Left colon (tissue), 2 donors: ENCODE measurements around the gene EDN1. TPM values are rescaled to one million over a fixed set of nuclear protein-coding genes. Genes with fewer than 3 reads are reported as not detected.

ENCODE experiments used
- ATAC-seq: fragments of 200-7000 bp; cut with Tn5 transposase; one replicate; pipeline ENCODE4 v1.9.1; 2020; ENCODE audit warnings: mild to moderate bottlenecking, moderate library complexity
- DNase-seq, 2 donors: peaks; one replicate each; pipeline ENCODE4 v3.0.0-alpha.2; 2020
- intact Hi-C, 2 donors: fragments of 100-400 bp; cut with DNase I in 1 of 2; cut with micrococcal nuclease in 1 of 2; formaldehyde crosslinking; loops; one replicate each; pipeline versions ENCODE4 v1.11.2 to v1.14.0; 2022; cut with DNase I, micrococcal nuclease
- total RNA-seq, 2 donors: library from RNA; stranded (reverse); fragmentation: NEBNext Ultra II Directional; extraction: Animal tissue kit (Norgen Biotek cat#: 25700); gene quantifications; one replicate each; pipeline ENCODE4 v1.2.1, GENCODE V29; 2021
- donor health status: DM: no; HTN: no; CAD: no.
- donor health status: DM: yes; HTN: yes; CAD: no.

Gene EDN1
- total RNA-seq, 2 donors from 2014 or later = 16.8 to 24.8 TPM

DNA sequence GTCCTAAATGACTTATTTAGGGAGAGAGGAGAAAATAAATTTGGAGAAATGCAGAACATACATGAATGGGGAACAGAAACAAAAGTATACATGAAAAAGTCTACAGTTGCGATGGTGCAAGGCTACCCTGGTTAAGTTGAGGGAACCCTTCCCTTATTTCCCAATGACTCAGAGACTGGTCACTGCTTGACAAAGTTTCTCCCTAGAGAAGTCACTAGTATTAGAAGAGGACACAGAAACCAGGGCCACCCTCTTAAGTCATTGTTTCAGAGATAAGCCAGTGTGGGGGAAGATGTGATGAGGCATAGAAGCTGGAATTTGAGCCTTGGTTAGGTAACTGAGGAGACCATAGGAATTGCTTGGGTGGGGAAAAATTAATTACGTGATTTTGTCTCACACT lies 24.4 kb upstream of the EDN1 start:
- intact Hi-C loops = no loop called here
- ATAC-seq = no peak
- DNase-seq = no peak

DNA sequence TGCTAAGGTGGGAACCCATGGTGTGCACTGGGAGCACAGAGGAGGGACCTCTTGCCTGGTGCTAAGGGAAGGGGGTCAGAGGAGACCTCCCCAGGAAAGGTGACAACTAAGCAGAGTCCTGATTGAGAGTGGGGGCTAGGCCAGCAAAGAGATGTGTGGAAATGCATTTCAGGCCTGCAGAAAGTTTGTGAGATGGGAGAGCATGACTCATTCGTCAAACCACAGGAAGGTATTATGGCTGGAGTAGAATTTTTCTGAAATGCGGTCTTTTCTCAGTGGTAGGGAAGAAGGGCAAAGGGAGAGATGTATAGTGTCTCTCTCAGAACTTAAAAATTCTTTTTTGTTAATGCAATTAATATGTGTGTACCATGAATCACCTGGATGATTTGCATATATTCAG lies 23.6 kb upstream of the EDN1 start:
- intact Hi-C loops = no loop called here
- ATAC-seq (no peak), DNase-seq (no peak)

DNA sequence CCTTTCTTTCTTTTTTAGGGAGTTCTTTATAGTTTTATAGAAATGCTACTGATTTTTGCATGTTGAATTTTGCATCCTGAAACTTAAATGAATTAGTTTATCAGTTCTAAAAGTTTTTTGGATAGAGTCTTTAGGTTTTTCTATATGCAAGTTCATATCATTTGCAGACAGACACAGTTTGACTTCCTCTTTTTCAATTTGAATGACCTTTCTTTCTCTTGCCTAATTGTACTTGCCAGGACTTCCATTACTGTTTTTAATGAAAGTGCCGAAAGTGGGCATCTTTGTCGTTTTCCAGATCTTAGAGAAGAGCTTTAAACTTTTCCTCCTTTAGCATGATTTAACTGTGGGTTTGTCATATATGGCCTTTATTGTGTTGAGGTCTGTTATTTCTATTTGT lies 21.1 kb upstream of the EDN1 start:
- DNase-seq (no peak), ATAC-seq (no peak)
- intact Hi-C loops = no loop called here

DNA sequence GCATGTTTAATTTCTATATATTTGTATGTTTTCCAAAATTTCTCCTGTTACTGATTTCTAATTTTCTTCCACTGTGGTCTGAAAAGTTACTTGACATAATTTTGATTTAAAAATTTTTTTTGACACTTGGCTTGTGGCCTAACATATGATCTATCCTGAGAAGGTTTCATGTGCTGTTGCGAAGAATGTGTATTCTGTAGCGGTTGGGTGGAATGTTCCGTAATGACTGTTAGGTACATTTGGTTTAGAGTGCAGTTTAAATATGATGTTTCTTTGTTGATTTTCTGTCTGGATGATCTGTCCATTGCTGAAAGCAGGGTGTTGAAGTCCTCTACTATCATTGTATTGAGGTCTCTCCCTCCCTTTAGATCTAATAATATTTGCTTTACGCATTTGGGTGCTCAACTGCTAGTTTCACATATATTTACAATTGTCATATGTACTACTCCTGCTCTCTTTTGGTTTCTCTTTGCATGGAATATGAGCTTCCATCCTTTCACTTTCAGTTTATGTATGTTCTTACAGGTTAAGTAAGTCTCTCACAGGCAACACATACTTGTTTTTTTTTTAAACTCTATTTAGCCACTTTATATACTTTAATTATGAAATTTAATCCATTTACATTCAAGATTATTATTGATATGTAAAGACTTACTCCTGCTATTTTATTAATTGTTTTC lies 19.5 kb upstream of the EDN1 start:
- ATAC-seq (peak; percentile 73), DNase-seq (no peak)
- intact Hi-C loops = no loop called here

DNA sequence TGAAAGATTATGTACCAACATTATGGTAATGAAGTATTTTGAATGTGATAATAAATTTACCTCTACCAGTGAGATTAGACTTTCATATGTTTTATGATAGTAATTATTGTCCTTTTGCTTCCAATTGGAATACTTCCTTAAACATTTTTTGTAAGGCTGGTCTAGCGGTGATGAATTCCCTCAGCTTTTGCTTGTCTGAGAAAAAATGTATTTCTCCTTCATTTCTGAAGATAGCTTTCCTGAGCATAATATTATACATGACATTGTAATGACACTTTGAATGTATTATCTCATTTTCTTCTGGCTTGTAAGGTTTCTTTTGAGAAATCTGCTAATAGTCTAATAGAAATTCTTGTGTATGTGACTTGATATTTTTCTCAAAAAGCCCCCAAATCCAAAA lies 18.6 kb upstream of the EDN1 start:
- no peak for ATAC-seq
- intact Hi-C loops = no loop called here
- DNase-seq = no peak

DNA sequence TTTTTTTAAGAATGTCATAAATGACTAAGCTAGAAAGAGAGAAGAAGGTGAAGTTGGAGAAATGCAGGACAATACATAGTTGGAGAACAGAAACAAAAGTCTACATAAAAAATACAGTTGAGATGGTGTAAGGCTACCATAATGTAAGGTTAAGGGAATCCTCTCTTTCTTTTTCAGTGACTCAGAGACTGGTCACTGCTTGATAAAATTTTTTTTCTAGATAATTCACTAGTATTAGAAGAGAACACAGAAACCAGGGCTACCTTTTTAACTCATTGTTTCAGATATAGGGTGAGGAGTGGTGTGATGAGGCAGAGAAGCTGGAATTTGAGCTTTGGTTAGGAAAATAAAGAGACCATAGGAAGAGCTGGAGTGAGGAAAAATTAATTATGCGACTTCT lies 18.2 kb upstream of the EDN1 start:
- DNase-seq = no peak
- intact Hi-C loops = no loop called here
- no peak for ATAC-seq

DNA sequence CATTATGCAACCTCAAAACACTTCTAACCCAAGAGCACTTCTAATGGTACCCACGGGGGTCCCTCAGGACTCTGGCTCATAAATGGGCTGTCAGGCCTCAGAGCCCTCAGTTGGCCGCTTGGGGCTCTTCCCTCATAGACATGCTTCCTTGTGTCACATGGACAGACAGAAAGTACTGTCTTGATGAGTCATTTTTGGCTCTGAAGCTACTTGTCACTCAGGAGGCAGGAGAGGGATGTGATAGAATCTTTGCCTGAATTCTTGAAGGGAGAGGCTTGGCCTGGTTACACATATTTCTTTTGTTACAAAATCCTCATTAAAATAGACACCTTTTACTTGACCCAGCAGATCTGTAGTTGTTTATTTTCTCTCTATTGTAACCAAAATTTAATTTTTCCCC lies 15.1 kb upstream of the EDN1 start:
- ATAC-seq = no peak
- intact Hi-C loops = no loop called here

DNA sequence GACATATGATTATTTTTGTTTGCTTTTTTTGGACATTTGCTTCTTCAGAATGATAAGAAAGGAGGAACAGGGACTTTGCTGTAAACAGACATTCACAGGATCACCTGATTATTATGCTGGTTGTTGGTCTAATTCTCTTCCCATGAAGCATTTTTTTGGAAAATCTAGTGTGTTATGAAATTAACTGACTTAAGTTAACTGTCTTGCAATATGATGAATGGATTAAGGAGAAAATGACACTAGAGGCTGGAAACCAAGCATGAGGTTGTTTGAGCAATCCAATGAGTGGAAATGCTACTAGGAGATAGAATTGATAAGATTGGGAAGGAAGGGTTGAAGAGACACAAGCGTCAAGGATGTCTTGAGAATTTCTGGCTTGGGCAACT lies 13.2 kb upstream of the EDN1 start:
- no peak for DNase-seq
- no peak for ATAC-seq
- intact Hi-C loops = no loop called here

More for the DNA sequence above, 15.1 kb upstream of the EDN1 start:
- DNase-seq = no peak

DNA sequence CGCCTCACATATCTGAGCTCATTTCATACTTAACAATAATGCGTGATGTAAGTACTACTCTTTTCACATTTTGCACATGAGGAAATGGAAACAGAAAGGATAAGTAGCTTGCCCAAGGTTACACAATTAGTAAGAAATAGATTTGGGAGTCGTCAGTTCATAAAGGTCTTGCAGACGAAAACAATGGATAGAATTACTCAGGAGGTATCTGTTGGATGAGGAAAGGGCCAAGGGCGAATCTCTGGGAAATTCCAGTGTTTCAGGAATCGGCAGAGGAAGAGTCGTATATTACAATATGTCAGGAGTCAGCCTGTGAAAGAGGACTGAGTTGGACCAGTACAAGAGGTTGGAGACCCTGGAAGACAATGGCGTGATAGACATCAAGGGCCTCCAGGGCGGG lies 12.8 kb upstream of the EDN1 start:
- no peak for ATAC-seq
- intact Hi-C loops = no loop called here
- no peak for DNase-seq

DNA sequence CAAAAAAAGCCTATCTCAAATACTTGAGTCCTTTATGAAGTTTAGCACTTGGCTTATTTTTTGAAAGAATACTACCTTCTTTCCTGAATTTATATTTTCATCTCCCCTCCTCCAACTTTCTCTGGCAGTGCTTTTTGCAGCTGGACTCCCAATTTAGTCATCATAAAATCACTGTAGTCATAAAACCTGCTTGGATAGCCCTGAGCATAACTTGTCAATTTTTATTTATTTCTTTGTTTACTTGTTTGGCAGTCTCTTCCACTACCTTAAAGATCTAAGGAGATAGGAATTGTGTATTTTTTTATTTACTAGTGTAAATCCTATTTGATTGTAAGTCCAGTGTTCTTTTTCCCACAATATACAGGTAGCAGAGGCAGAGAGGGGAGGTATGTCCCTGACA lies 11.2 kb upstream of the EDN1 start:
- DNase-seq (no peak), ATAC-seq (no peak)
- intact Hi-C loops = no loop called here

DNA sequence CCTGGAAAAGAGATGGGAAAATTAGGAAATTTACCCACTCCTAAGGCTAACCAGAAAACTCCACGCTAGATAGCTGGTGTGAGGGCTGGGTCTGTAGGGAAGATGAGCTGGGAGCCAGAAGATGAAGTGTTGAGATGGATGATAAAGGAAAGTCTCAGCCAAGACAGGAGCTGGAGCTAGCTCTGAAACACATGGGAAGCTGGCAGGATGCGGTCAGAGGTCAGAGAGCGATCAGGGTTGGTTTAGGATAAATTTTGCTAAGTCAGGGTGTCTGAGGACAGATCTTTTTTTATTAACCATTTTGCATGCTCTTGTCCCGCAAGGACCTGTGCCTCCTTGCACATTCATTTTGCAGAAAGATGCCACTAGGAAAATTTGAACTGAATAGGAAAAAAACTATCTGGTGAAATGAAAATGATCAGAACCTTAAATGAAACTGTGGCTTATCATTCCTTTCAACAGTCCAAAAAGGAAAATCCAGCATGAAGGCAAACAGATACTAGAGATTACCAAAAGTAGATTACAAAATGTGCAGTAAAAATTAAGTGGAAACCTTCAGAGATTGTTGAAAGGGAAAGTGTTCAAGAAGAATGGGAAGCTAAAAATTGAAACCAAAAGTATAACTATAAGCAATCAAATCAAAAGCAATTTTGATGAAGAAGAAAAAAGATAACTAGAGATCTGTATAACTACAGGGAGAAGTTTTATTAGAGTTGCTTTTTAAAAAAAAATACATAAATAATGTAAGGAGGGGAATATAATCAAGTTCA lies 10.7 kb upstream of the EDN1 start:
- peak; percentile 48 for ATAC-seq
- DNase-seq = no peak
- intact Hi-C loops = no loop called here

DNA sequence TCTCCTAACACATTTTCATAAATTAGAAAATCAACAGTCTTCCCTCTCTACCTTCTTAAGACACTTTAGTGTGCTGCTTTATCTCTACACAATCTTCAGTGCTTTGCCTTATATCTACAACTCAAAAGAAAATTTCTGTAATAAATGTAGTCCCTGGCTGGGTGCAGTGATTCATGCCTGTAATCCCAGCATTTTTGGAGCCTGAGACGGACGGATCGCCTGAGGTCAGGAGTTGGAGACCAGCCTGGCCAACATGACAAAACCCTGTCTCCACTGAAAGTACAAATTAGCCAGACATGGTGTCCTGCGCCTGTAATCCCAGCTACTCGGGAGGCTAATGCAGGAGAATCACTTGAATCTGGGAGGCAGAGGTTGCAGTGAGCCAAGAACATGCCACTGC lies 9.7 kb upstream of the EDN1 start:
- no peak for ATAC-seq
- DNase-seq = no peak
- intact Hi-C loops = no loop called here

DNA sequence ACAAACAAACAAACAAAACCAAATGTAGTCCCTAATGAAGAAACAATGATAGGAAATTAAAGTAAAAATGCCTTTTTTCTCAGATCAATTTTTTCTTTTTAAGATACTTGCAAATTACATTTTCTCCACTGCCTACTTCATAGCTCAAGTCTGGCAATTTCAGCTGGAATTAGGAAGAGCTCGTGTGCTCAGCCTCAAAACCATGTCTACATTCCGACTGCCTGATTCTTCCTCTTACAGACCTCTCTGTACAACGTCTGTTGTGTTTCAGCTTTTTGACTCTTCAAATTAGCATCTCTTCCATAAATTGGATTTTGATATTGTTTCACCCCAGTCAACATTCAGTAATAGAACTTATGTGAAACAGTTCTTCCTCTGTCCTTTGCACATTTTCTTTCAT lies 9.3 kb upstream of the EDN1 start:
- intact Hi-C loops = no loop called here
- DNase-seq = no peak
- no peak for ATAC-seq

DNA sequence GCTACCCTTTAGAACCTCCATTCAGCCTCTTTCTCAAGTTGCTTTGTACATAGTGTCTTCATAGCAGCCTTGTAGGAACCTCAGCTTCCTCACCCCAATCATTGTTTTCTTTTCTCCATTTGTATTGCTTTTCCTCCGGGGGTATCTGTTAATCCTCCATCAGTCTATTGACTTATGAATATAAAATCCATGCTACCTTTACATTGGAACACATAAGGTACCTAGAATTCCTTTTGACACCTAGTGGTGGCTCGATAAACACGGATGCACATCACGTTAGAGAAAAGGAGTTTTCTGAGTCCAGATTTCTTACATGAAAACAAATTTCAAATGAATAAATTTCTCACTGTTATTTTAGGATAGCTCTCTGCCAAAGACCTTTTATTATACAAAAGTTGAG lies 6.3 kb upstream of the EDN1 start:
- ATAC-seq = no peak
- no peak for DNase-seq
- intact Hi-C loops = no loop called here

DNA sequence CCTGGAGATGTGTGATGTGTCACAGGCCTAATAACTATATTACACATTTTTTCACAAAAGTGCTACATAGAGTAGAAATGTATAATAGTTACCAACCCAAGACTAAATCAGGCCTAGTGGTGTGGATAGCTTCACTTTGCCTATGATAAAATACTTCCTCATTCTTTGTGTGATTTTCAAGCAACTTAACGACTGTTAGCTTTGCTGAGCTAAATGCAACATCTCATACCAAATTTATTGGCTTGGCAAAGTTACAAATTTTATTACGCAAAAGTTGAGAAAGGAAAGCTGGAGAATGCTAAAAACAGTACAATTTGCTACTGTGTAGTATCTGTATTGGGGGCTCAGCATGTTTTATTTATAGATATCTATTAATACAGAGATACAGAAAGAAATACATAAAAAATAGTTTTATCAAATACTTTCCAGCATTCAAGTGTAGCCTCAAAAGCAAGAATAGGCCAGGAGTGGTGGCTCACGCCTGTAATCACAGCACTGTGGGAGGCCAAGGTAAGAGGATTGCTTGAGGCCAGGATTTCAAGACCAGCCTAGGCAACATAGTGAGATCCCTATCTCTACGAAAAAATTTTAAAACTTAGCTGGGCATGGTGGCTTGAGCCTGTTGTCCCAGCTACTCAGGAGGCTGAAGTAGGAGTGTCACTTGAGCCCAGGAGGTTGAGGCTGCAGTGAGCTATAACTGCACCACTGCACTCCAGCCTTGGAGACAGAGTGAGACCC lies 3.6 kb upstream of the EDN1 start:
- ATAC-seq (peak; percentile 36), DNase-seq (no peak)
- intact Hi-C loops = no loop called here

DNA sequence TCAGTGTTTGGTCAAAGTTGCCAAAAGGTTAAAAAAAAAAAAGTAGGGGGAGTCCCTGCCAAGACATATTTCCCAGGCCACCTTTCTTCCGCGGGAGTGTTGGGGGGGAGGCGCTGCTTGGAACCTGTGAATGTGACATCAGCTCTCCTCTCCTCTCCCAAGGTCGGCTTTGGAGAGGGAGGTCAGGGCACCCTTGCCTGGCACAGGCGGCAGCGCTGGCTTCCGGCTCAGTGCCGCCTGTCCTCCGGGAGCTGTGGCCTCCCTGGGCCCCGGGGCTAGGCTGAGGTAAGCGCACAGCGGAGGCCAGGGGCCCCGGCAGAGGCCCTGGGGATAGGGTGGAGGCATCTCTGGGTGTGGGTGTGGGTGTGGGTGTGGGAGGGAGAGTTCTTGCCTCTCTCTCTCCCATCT lies 1.9 kb upstream of the EDN1 start:
- intact Hi-C loops = no loop called here
- ATAC-seq (no peak), DNase-seq (peak in 1 of 2 donors; percentile 16)

DNA sequence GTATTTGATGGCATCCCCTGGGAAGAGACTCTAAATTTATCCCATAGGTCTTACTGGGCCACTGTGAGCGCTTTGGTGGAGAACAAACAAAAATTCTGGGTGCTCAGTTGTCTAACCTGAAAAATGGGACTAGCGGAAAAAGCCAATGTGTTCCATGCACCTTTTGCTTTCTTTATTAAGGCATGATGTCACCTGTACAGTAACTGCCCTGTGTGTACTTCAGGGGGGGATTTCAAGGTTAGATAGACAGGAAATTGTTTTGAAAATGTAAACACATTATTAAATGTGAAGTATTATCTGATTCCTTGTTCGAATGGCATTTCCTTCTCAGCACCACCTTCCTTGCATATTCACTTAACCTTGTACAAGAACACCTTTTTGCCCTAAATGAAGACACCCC lies 1.2 kb upstream of the EDN1 start:
- intact Hi-C loops = no loop called here
- ATAC-seq (no peak), DNase-seq (no peak)

DNA sequence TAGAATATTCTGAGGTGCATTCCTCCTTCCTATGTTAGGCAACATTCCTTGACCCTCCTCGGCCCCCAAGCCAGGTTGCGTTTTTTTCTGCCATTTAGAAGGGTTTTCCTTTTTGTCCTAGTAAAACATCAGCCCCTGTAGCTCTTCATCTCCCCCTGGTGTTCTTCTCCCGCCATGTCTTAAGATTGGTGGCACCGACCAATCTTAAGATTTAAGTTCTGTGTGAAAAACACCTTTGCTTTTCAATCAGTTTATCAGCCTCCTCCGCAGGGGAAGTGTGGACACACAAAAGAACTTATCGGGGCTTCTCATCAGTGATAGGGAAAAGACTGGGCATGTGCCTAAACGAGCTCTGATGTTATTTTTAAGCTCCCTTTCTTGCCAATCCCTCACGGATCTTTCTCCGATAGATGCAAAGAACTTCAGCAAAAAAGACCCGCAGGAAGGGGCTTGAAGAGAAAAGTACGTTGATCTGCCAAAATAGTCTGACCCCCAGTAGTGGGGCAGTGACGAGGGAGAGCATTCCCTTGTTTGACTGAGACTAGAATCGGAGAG lies 719 bp upstream of the EDN1 start:
- DNase-seq (peak in 1 of 2 donors; percentile 71), ATAC-seq (peak; percentile 45)
- intact Hi-C loops = no loop called here

DNA sequence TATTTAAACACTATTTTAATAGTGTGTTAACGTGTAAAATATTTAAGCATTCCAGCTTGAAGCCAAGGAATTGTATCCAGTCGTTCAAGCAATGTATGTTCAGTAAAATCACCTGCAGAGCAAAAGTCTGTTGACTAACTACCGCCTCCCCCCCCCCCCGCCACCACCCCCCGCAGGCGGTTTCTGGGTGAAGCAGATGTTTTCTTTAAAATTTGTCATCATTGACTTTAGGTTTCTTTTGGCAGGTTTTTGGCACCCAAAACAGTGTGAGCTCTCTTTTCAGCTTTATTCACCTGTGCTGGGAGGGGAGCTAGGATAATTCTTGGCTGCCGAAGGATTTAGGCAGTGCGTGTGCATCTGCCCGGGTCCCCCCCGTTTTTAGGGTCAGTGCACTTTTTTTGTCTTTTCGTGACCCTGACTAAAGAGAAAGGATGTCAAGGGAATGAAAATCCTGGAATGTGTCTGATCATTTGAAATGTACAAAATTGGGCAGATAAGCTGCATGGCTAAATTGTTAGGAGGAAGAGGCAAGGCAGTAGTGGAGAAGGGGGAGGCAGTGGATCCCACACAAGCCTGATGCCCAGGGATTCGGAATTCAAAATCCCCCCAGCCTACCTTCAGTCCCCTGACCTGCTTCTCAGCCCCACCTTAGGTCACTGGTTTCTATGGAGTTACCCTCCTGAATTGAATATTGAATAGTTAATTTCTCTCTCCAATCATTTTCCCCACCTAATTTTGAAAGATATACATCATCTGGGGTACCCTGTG lies 1.1 kb downstream of the EDN1 start:
- DNase-seq (no peak), ATAC-seq (no peak)
- intact Hi-C loops = loop anchor here in 1 of 2 donors (5.0 to 10.0 kb wide), 2 partner anchors 316 to 636 kb away; no protein-coding TSS in a partner anchor
